Suppressor macrophage (primary cell): Measurements from ENCODE around the gene NAT8L.
A peak's percentile ranks its signal among the peaks of the same experiment; 100 is the strongest.

Experiments
- DNase-seq, 4 experiments: peaks; one replicate each; pipeline ENCODE4 v3.0.0-alpha.2; 2020 to 2022

NAT8L gene

GRCh38 chr4:2046031-2046961, 12.8 kb upstream of the NAT8L start:
- DNase-seq = no peak

GRCh38 chr4:2047031-2047660, 12.0 kb upstream of the NAT8L start:
- no peak for DNase-seq

GRCh38 chr4:2047781-2048581, 11.1 kb upstream of the NAT8L start:
- DNase-seq = no peak

GRCh38 chr4:2048831-2049230, 10.3 kb upstream of the NAT8L start:
- no peak for DNase-seq

- DNase-seq = no peak
Measured at GRCh38 chr4:2049381-2049780, 9.7 kb upstream of the NAT8L start.

GRCh38 chr4:2049811-2050210, 9.3 kb upstream of the NAT8L start:
- no peak for DNase-seq

GRCh38 chr4:2051086-2051485, 8.0 kb upstream of the NAT8L start:
- DNase-seq = no peak

GRCh38 chr4:2054217-2054616, 4.9 kb upstream of the NAT8L start:
- no peak for DNase-seq

- no peak for DNase-seq
Measured at GRCh38 chr4:2057382-2058065, 1.6 kb upstream of the NAT8L start.

- DNase-seq = peak; percentile 9 to 62 (median 38)
Measured at GRCh38 chr4:2058264-2059045, 672 bp upstream of the NAT8L start.

- DNase-seq = peak in 3 of 4 experiments; percentile 13 to 57 (median 41)
Measured at GRCh38 chr4:2059726-2060602, 837 bp downstream of the NAT8L start.

GRCh38 chr4:2060611-2061185, 1.6 kb downstream of the NAT8L start:
- DNase-seq = no peak

GRCh38 chr4:2061186-2062131, 2.3 kb downstream of the NAT8L start:
- DNase-seq = no peak

GRCh38 chr4:2062168-2062807, 3.2 kb downstream of the NAT8L start:
- DNase-seq = peak in 1 of 4 experiments; percentile 1

- DNase-seq = peak in 1 of 4 experiments; percentile 5
Measured at GRCh38 chr4:2062808-2063524, 3.8 kb downstream of the NAT8L start.

GRCh38 chr4:2063557-2064275, 4.6 kb downstream of the NAT8L start:
- DNase-seq = peak in 1 of 4 experiments; percentile 1
